HepG2 (cell line): ENCODE measurements around the gene GDPD5. TPM values are rescaled to one million over a fixed set of nuclear protein-coding genes. Genes with fewer than 3 reads are reported as not detected.

Experiments
- ELF1 ChIP-seq: sonication (generic); formaldehyde crosslinking; IDR thresholded peaks from 2 replicates; pipeline ENCODE4 v1.4.0; 2020; ENCODE audit warnings: missing genetic modification reagents
- ELF3 ChIP-seq: IDR thresholded peaks from 2 replicates; pipeline ENCODE4 v1.6.1; 2016; ENCODE audit warnings: missing genetic modification reagents, missing compliant biosample characterization
- HIVEP1 ChIP-seq: sonication (generic); formaldehyde crosslinking; IDR thresholded peaks from 2 replicates; pipeline ENCODE4 v1.4.0; 2020; ENCODE audit warnings: mild to moderate bottlenecking, missing genetic modification reagents
- HNRNPK ChIP-seq: fragments of 200-400 bp; formaldehyde crosslinking; IDR thresholded peaks from 2 replicates; pipeline ENCODE4 v1.6.1; 2018; ENCODE audit warnings: low read length, low read depth, moderate library complexity, mild to moderate bottlenecking; ENCODE audit not compliant: poor library complexity, severe bottlenecking
- MLX ChIP-seq: IDR thresholded peaks from 2 replicates; pipeline ENCODE4 v1.6.1; 2016
- PAXIP1 ChIP-seq: sonication (generic); formaldehyde crosslinking; conservative IDR thresholded peaks from 2 replicates; pipeline ENCODE4 v1.4.0; 2020; ENCODE audit warnings: mild to moderate bottlenecking, missing genetic modification reagents, moderate library complexity
- PREB ChIP-seq: sonication (generic); formaldehyde crosslinking; IDR thresholded peaks from 2 replicates; pipeline ENCODE4 v1.4.0; 2020; ENCODE audit warnings: missing genetic modification reagents
- RERE ChIP-seq: IDR thresholded peaks from 2 replicates; pipeline ENCODE4 v1.6.1; 2016; ENCODE audit warnings: low read depth, missing genetic modification reagents, missing compliant biosample characterization
- SIN3B ChIP-seq: fragments of 150-350 bp; IDR thresholded peaks from 2 replicates; pipeline ENCODE4 v1.6.1; 2014; ENCODE audit warnings: low read length
- TCF12 ChIP-seq, 2 experiments: fragments of 450-650 bp in 1 of 2; sonication (generic) in 1 of 2; formaldehyde crosslinking in 1 of 2; IDR thresholded peaks; 2 replicates each; pipeline versions ENCODE4 v1.6.1 to v1.8.0; 2017 to 2022; ENCODE audit warnings: antibody characterized with exemption in 1 of 2, mild to moderate bottlenecking in 1 of 2, missing genetic modification reagents in 1 of 2, moderate library complexity in 1 of 2
- TRAFD1 ChIP-seq: sonication (generic); formaldehyde crosslinking; IDR thresholded peaks from 2 replicates; pipeline ENCODE4 v1.5.1; 2020; ENCODE audit warnings: missing genetic modification reagents, mild to moderate bottlenecking, borderline replicate concordance
- ZBTB21 ChIP-seq: sonication (generic); formaldehyde crosslinking; IDR thresholded peaks from 2 replicates; pipeline ENCODE4 v1.4.0; 2020; ENCODE audit warnings: missing genetic modification reagents
- ZNF121 ChIP-seq: sonication (generic); formaldehyde crosslinking; IDR thresholded peaks from 2 replicates; pipeline ENCODE4 v1.5.0; 2020; ENCODE audit warnings: mild to moderate bottlenecking, missing genetic modification reagents
- ZNF740 ChIP-seq: sonication (generic); formaldehyde crosslinking; IDR thresholded peaks from 2 replicates; pipeline ENCODE4 v1.4.0; 2020; ENCODE audit warnings: missing genetic modification reagents
- polyA plus RNA-seq, 8 experiments: library from polyadenylated mRNA; depleted of rRNA in 3 of 8; stranded (reverse) in 7 of 8; unstranded in 1 of 8; fragments of >200 nt; fragmentation: Illumina TruSeq in 4 of 8; extraction: Trizol in 4 of 8; gene quantifications; 2 replicates each; pipeline versions ENCODE4 v1.2.1 to v1.2.3, GENCODE V29; 2011 to 2016; ENCODE audit warnings: low read depth in 4 of 8, missing spikeins in 1 of 8, mixed read lengths in 1 of 8; ENCODE audit not compliant: insufficient read depth in 1 of 8
- total RNA-seq, 5 experiments: library from RNA; depleted of rRNA; stranded (reverse); fragments of >200 nt; fragmentation: Illumina TruSeq; extraction: Trizol; gene quantifications; 2 replicates each; pipeline ENCODE4 v1.2.3, GENCODE V29; 2016; ENCODE audit warnings: low read depth in 1 of 5

The GDPD5 gene
- total and polyA plus RNA-seq, 2 of the 13 experiments (the other 11 are each of a cell fraction or from before 2014, with no cell fraction given): 55.0 to 67.5 TPM

GRCh38 chr11:75399344-75400145, 126.2 kb downstream of the GDPD5 start, which contains the start of gene RPS3 (continued):
- TF ChIP-seq ZNF121 (no peak), HIVEP1 (CRISPR knock-in tag) (peak; percentile 88), ELF3 (CRISPR knock-in tag) (peak; percentile 98), SIN3B (0 out of 2 replicates have a peak, but pooled peaks have one; percentile 51), PREB (CRISPR knock-in tag) (no peak; the same call in 1 of the 2 replicates), ZBTB21 (CRISPR knock-in tag) (peak; percentile 85), ELF1 (CRISPR knock-in tag) (peak; percentile 99), PAXIP1 (CRISPR knock-in tag) (peak; percentile 53; the same call in 1 of the 2 replicates), TCF12 (IDR thresholded peaks at IDR 0.05) (no peak), TCF12 (CRISPR knock-in tag; IDR thresholded peaks at IDR 0.05) (peak; percentile 82; the same call in 1 of the 2 replicates), TRAFD1 (CRISPR knock-in tag) (no peak), MLX (CRISPR knock-in tag) (0 out of 2 replicates have a peak, but pooled peaks have one; percentile 58), HNRNPK (no peak), ZNF740 (CRISPR knock-in tag) (no peak), RERE (CRISPR knock-in tag) (0 out of 2 replicates have a peak, but pooled peaks have one; percentile 8)
